ENCODE data around the gene HLA-DMB.
A peak's percentile ranks its signal among the peaks of the same experiment; 100 is the strongest.

HLA-DMB gene

GRCh38 chr6:32983964-32984621 lies 43.3 kb upstream of the HLA-DMB start:
- ATAC-seq, result peak; percentile 35
- TF ChIP-seq TCF4 (CRISPR knock-in tag; IDR thresholded peaks at IDR 0.05; ENCODE audit: borderline replicate concordance) (no peak), ZNF8 (CRISPR knock-in tag; IDR thresholded peaks at IDR 0.05) (no peak), OSR1 (CRISPR knock-in tag; IDR thresholded peaks at IDR 0.05) (no peak)
- TF ChIP-seq, protein P1, sequence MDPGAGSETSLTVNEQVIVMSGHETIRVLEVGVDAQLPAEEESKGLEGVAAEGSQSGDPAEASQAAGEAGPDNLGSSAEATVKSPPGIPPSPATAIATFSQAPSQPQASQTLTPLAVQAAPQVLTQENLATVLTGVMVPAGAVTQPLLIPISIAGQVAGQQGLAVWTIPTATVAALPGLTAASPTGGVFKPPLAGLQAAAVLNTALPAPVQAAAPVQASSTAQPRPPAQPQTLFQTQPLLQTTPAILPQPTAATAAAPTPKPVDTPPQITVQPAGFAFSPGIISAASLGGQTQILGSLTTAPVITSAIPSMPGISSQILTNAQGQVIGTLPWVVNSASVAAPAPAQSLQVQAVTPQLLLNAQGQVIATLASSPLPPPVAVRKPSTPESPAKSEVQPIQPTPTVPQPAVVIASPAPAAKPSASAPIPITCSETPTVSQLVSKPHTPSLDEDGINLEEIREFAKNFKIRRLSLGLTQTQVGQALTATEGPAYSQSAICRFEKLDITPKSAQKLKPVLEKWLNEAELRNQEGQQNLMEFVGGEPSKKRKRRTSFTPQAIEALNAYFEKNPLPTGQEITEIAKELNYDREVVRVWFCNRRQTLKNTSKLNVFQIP (CRISPR knock-in tag; IDR thresholded peaks at IDR 0.05; ENCODE audit: borderline replicate concordance, low read depth), result no peak

GRCh38 chr6:32983493-32983848 lies 42.6 kb upstream of the HLA-DMB start:
- ATAC-seq, result peak; percentile 27
- TF ChIP-seq SNAI2 (CRISPR knock-in tag; IDR thresholded peaks at IDR 0.05) (no peak), TOX (CRISPR knock-in tag; IDR thresholded peaks at IDR 0.05; ENCODE audit: borderline replicate concordance) (no peak), TCF4 (CRISPR knock-in tag; IDR thresholded peaks at IDR 0.05; ENCODE audit: borderline replicate concordance) (no peak), RARB (CRISPR knock-in tag; IDR thresholded peaks at IDR 0.05) (no peak), ZNF8 (CRISPR knock-in tag; IDR thresholded peaks at IDR 0.05) (no peak), ZNF565 (CRISPR knock-in tag; conservative IDR thresholded peaks at IDR 0.05; ENCODE audit: low read depth) (no peak), ZFP30 (CRISPR knock-in tag; IDR thresholded peaks at IDR 0.05) (no peak), GLIS3 (CRISPR knock-in tag; IDR thresholded peaks at IDR 0.05) (no peak)
- TF ChIP-seq, protein P2, sequence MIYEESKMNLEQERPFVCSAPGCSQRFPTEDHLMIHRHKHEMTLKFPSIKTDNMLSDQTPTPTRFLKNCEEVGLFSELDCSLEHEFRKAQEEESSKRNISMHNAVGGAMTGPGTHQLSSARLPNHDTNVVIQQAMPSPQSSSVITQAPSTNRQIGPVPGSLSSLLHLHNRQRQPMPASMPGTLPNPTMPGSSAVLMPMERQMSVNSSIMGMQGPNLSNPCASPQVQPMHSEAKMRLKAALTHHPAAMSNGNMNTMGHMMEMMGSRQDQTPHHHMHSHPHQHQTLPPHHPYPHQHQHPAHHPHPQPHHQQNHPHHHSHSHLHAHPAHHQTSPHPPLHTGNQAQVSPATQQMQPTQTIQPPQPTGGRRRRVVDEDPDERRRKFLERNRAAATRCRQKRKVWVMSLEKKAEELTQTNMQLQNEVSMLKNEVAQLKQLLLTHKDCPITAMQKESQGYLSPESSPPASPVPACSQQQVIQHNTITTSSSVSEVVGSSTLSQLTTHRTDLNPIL (CRISPR knock-in tag; IDR thresholded peaks at IDR 0.05; ENCODE audit: low read depth), result no peak
- TF ChIP-seq, protein P1 (CRISPR knock-in tag; IDR thresholded peaks at IDR 0.05; ENCODE audit: borderline replicate concordance, low read depth), result no peak
- TF ChIP-seq, protein P3, sequence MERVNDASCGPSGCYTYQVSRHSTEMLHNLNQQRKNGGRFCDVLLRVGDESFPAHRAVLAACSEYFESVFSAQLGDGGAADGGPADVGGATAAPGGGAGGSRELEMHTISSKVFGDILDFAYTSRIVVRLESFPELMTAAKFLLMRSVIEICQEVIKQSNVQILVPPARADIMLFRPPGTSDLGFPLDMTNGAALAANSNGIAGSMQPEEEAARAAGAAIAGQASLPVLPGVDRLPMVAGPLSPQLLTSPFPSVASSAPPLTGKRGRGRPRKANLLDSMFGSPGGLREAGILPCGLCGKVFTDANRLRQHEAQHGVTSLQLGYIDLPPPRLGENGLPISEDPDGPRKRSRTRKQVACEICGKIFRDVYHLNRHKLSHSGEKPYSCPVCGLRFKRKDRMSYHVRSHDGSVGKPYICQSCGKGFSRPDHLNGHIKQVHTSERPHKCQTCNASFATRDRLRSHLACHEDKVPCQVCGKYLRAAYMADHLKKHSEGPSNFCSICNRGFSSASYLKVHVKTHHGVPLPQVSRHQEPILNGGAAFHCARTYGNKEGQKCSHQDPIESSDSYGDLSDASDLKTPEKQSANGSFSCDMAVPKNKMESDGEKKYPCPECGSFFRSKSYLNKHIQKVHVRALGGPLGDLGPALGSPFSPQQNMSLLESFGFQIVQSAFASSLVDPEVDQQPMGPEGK (CRISPR knock-in tag; IDR thresholded peaks at IDR 0.05; ENCODE audit: borderline replicate concordance), result no peak

GRCh38 chr6:32982702-32983492 lies 42.1 kb upstream of the HLA-DMB start:
- ATAC-seq, result peak; percentile 3
- TF ChIP-seq, protein P1 (CRISPR knock-in tag; IDR thresholded peaks at IDR 0.05; ENCODE audit: borderline replicate concordance, low read depth), result no peak
- TF ChIP-seq CSDC2 (CRISPR knock-in tag; IDR thresholded peaks at IDR 0.05) (no peak), GLIS3 (CRISPR knock-in tag; IDR thresholded peaks at IDR 0.05) (no peak), ESRRG (CRISPR knock-in tag; IDR thresholded peaks at IDR 0.05) (no peak), OSR1 (CRISPR knock-in tag; IDR thresholded peaks at IDR 0.05) (no peak), ZNF8 (CRISPR knock-in tag; IDR thresholded peaks at IDR 0.05) (no peak), ZNF70 (CRISPR knock-in tag; IDR thresholded peaks at IDR 0.05) (no peak), ZFP3 (CRISPR knock-in tag; IDR thresholded peaks at IDR 0.05) (no peak), RARB (CRISPR knock-in tag; IDR thresholded peaks at IDR 0.05) (no peak)

GRCh38 chr6:32982084-32982701 lies 41.4 kb upstream of the HLA-DMB start:
- no peak for ATAC-seq
- TF ChIP-seq, protein P3 (CRISPR knock-in tag; IDR thresholded peaks at IDR 0.05; ENCODE audit: borderline replicate concordance), result peak; percentile 43; the same call in 1 of the 2 replicates
- no peak for TF ChIP-seq TCF4 (CRISPR knock-in tag; IDR thresholded peaks at IDR 0.05; ENCODE audit: borderline replicate concordance)
- TF ChIP-seq ISL1 (CRISPR knock-in tag; IDR thresholded peaks at IDR 0.05), result no peak
- TF ChIP-seq ZFP30 (CRISPR knock-in tag; IDR thresholded peaks at IDR 0.05), result no peak
- TF ChIP-seq BACH2 (CRISPR knock-in tag; IDR thresholded peaks at IDR 0.05; ENCODE audit: borderline replicate concordance), result no peak
- TF ChIP-seq CSRNP3 (CRISPR knock-in tag; IDR thresholded peaks at IDR 0.05), result peak; percentile 23; the same call in 1 of the 2 replicates
- no peak for TF ChIP-seq ESRRG (CRISPR knock-in tag; IDR thresholded peaks at IDR 0.05)

Measured in SK-N-SH treated with all-trans-retinoic acid at 6 μM for 48 hours (cell line).